GM10248 (cell line): ENCODE data around the gene RAP1A.

Experiments
- CTCF ChIA-PET: fragments of 300-600 bp; sonication (Branson Sonifier 250); formaldehyde crosslinking; extraction: SDS; loops from one replicate; lab custom pipeline; 2021; ENCODE audit warnings: antibody characterized with exemption; lab: Yijun Ruan, JAX
- POLR2A ChIA-PET: fragments of 350-650 bp; sonication (Branson Sonifier 250); formaldehyde crosslinking; extraction: SDS; loops from one replicate; lab custom pipeline; 2020; ENCODE audit warnings: antibody characterized with exemption; lab: Yijun Ruan, JAX
- DNase-seq: peaks from one replicate; pipeline ENCODE4 v3.0.0; 2012; ENCODE audit errors: extremely low spot score
- CTCF ChIP-seq: IDR thresholded peaks from 2 replicates; pipeline ENCODE4 v1.5.1; 2012; ENCODE audit warnings: mild to moderate bottlenecking, low read depth; ENCODE audit errors: extremely low read depth, missing control alignments, control extremely low read depth

Gene RAP1A

GRCh38 chr1:111749628-111750027 lies 130.0 kb downstream of the RAP1A start:
- no peak for DNase-seq
- no peak for TF ChIP-seq CTCF
- CTCF ChIA-PET: interaction anchor here (1.1 to 7.8 kb wide), 6 partner anchors 15 to 268 kb away, joined by 4 to 79 read pairs (median 10); partner anchors contain the start of gene INKA2
- POLR2A ChIA-PET: no interaction called here

GRCh38 chr1:111750856-111751255 lies 131.3 kb downstream of the RAP1A start:
- DNase-seq: no peak
- POLR2A ChIA-PET: no interaction called here
- TF ChIP-seq CTCF: no peak
- CTCF ChIA-PET: interaction anchor here (1.2 to 2.7 kb wide), 13 partner anchors 12 to 528 kb away, joined by 3 to 16 read pairs (median 5); partner anchors contain the start of gene INKA2

GRCh38 chr1:111751906-111752575 lies 132.5 kb downstream of the RAP1A start:
- no peak for DNase-seq
- no peak for TF ChIP-seq CTCF
- ChIA-PET CTCF (interaction anchor here (1.0 to 2.7 kb wide), 11 partner anchors 11 to 274 kb away, joined by 3 to 16 read pairs (median 4); partner anchors contain the start of gene INKA2), POLR2A (no interaction called here)

- ChIA-PET POLR2A (interaction anchor here (0.7 to 1.5 kb wide), 3 partner anchors 15 to 274 kb away, joined by 3 to 4 read pairs (median 4); partner anchors contain the start of gene INKA2), CTCF (interaction anchor here (0.6 to 5.0 kb wide), 26 partner anchors 10 to 536 kb away, joined by 3 to 56 read pairs (median 4); partner anchors contain the start of gene INKA2)
- no peak for TF ChIP-seq CTCF
- DNase-seq: peak; percentile 24
Measured at GRCh38 chr1:111754984-111755330, 135.4 kb downstream of the RAP1A start.

GRCh38 chr1:111755331-111756123 lies 135.9 kb downstream of the RAP1A start, which contains the start of gene DDX20:
TSS of gene DDX20 (plus strand) at chr1:111755901. CDS start at chr1:111755925, 24 bp downstream.
- ChIA-PET POLR2A (interaction anchor here (0.7 to 1.5 kb wide), 3 partner anchors 16 to 274 kb away, joined by 3 to 4 read pairs (median 4); partner anchors contain the start of gene INKA2), CTCF (interaction anchor here (0.6 to 5.0 kb wide), 30 partner anchors 8 to 539 kb away, joined by 3 to 56 read pairs (median 4); partner anchors contain the start of gene INKA2)
- peak; percentile 91 for TF ChIP-seq CTCF
- peak; percentile 98 for DNase-seq

- ChIA-PET CTCF (interaction anchor here (0.6 to 5.0 kb wide), 11 partner anchors 9 to 539 kb away, joined by 3 to 56 read pairs (median 9); partner anchors contain the start of gene INKA2), POLR2A (no interaction called here)
- no peak for TF ChIP-seq CTCF
- no peak for DNase-seq
Measured at GRCh38 chr1:111756124-111756513, 136.5 kb downstream of the RAP1A start.
